DND-41 (cell line): ENCODE results near the gene C22orf42.
"Not testable (repeated sequence)": the region's sequence is repeated elsewhere in the genome, so short reads cannot be mapped to it uniquely, and the experiment has no call there.

Source experiments
- ATAC-seq: fragments of 200-7000 bp; cut with Tn5 transposase; 3 replicates; pipeline ENCODE4 v1.9.1; 2021; ENCODE audit warnings: low read depth; ENCODE audit not compliant: insufficient read depth
- DNase-seq: peaks from one replicate; pipeline ENCODE4 v3.0.0-alpha.2; 2020
- H2AFZ ChIP-seq: 2 replicates; pipeline ENCODE4 v1.6.0; 2012; ENCODE audit warnings: low read depth, low read length
- H3K27ac ChIP-seq: 2 replicates; pipeline ENCODE4 v1.5.1; 2012; ENCODE audit warnings: low read length, inconsistent platforms
- H3K27me3 ChIP-seq: fragments of 200-600 bp; sonication (generic); 2 replicates; pipeline ENCODE4 v1.6.0; 2012; ENCODE audit warnings: low read length, mild to moderate bottlenecking, inconsistent platforms; ENCODE audit not compliant: insufficient read depth, poor library complexity
- H3K36me3 ChIP-seq: 2 replicates; pipeline ENCODE4 v1.5.1; 2012; ENCODE audit warnings: low read length, inconsistent platforms; ENCODE audit not compliant: insufficient read depth
- H3K4me1 ChIP-seq: 2 replicates; pipeline ENCODE4 v1.5.1; 2012; ENCODE audit warnings: mild to moderate bottlenecking, low read length; ENCODE audit not compliant: insufficient read depth
- H3K4me2 ChIP-seq: 2 replicates; pipeline ENCODE4 v1.6.0; 2012; ENCODE audit warnings: mild to moderate bottlenecking, moderate library complexity, low read length, inconsistent platforms; ENCODE audit not compliant: insufficient read depth
- H3K4me3 ChIP-seq, 2 experiments: fragments of 200-600 bp in 1 of 2; shearing (Covaris generic) in 1 of 2; 2 replicates each; pipeline ENCODE4 v1.5.1; 2012 to 2016; ENCODE audit warnings: inconsistent platforms in 2 of 2, low read length in 2 of 2, mild to moderate bottlenecking in 2 of 2, low read depth in 1 of 2, moderate library complexity in 1 of 2
- H3K79me2 ChIP-seq: 2 replicates; pipeline ENCODE4 v1.6.0; 2012; ENCODE audit warnings: low read length, inconsistent platforms; ENCODE audit not compliant: insufficient read depth
- H3K9ac ChIP-seq: 2 replicates; pipeline ENCODE4 v1.6.0; 2012; ENCODE audit warnings: low read depth, mild to moderate bottlenecking, inconsistent platforms, low read length, moderate library complexity
- H3K9me3 ChIP-seq: 2 replicates; pipeline ENCODE4 v1.5.1; 2012; ENCODE audit warnings: low read length, moderate library complexity, mild to moderate bottlenecking, inconsistent platforms; ENCODE audit not compliant: insufficient read depth, severe bottlenecking
- H4K20me1 ChIP-seq: 2 replicates; pipeline ENCODE4 v1.6.0; 2012; ENCODE audit warnings: low read length; ENCODE audit not compliant: insufficient read depth
- CTCF ChIP-seq: IDR thresholded peaks from 2 replicates; pipeline ENCODE4 v1.5.1; 2012; ENCODE audit warnings: borderline replicate concordance, low read length, moderate library complexity, mild to moderate bottlenecking; ENCODE audit not compliant: poor library complexity, severe bottlenecking; ENCODE audit errors: extremely low read depth
- EZH2 ChIP-seq: IDR thresholded peaks from 3 replicates; pipeline ENCODE4 v1.6.1; 2012; ENCODE audit warnings: borderline replicate concordance, low read depth, mild to moderate bottlenecking, moderate library complexity, low read length, inconsistent platforms; ENCODE audit not compliant: severe bottlenecking

The C22orf42 gene

GRCh38 chr22:32151641-32152040, 7.5 kb downstream of the C22orf42 start:
- not testable (repeated sequence) for H3K79me2 ChIP-seq, H3K4me2 ChIP-seq, H2AFZ ChIP-seq, H3K9me3 ChIP-seq, H3K4me1 ChIP-seq, H3K27me3 ChIP-seq, ATAC-seq, H3K27ac ChIP-seq, H4K20me1 ChIP-seq, DNase-seq, H3K9ac ChIP-seq, H3K4me3 ChIP-seq, H3K36me3 ChIP-seq

- not testable (repeated sequence) for H3K9ac ChIP-seq, H3K4me1 ChIP-seq, H3K4me2 ChIP-seq, H3K79me2 ChIP-seq, H3K27me3 ChIP-seq, DNase-seq, H3K27ac ChIP-seq, H2AFZ ChIP-seq, H4K20me1 ChIP-seq, H3K9me3 ChIP-seq, H3K36me3 ChIP-seq, ATAC-seq, H3K4me3 ChIP-seq
Measured at GRCh38 chr22:32150647-32151046, 8.5 kb downstream of the C22orf42 start.

- not testable (repeated sequence) for H3K9ac ChIP-seq, H3K4me1 ChIP-seq, H3K9me3 ChIP-seq, H3K36me3 ChIP-seq, DNase-seq, H3K4me2 ChIP-seq, H3K27ac ChIP-seq, H4K20me1 ChIP-seq, H3K27me3 ChIP-seq, H3K79me2 ChIP-seq, ATAC-seq, H3K4me3 ChIP-seq, H2AFZ ChIP-seq
Measured at GRCh38 chr22:32148372-32148771, 10.7 kb downstream of the C22orf42 start.

GRCh38 chr22:32147128-32147527, 12.0 kb downstream of the C22orf42 start:
- H4K20me1 ChIP-seq, H3K4me3 ChIP-seq, H3K36me3 ChIP-seq, H3K9ac ChIP-seq, H3K27me3 ChIP-seq, H3K9me3 ChIP-seq, H3K4me1 ChIP-seq, H3K4me2 ChIP-seq, H2AFZ ChIP-seq, H3K79me2 ChIP-seq, DNase-seq, ATAC-seq, H3K27ac ChIP-seq: not testable (repeated sequence)

- Histone ChIP-seq H4K20me1 (no peaks in the 10 kb centered on the region), H3K27me3 (no peaks in the 10 kb centered on the region), H3K27ac (no peak overlapping the region), H3K4me1 (no peaks in the 10 kb centered on the region), H3K4me2 (no peak overlapping the region), H3K4me3 (no peak overlapping the region), H2AFZ (no peak overlapping the region), H3K9ac (no peak overlapping the region), H3K36me3 (no peaks in the 10 kb centered on the region), H3K9me3 (no peaks in the 10 kb centered on the region), H3K79me2 (no peaks in the 10 kb centered on the region)
- no peak for DNase-seq
- no peak for ATAC-seq
- TF ChIP-seq CTCF: no peak
- TF ChIP-seq EZH2: no peak
Measured at GRCh38 chr22:32144496-32145274, 14.4 kb downstream of the C22orf42 start.
